ENCODE measurements around the gene PTEN.

DNA sequence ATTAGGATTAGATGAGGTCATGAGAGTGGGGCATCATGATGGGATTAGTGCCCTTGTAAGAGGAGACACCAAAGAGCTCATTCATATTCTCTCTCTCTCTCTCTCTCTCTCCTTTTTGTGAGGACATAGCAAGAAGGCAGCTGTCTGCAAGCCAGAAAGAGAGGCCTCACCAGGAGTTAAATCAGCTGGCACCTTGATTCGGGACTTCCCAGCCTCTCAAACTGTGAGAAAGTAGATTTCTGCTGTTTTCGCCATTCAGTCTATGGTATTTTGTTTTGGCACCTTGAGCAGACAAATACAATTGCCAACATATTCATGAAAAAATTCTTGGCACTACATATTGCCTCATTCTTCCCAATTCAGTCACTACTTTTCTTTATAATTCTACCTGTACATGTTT is 24.8 kb upstream of the PTEN start:
- TF ChIP-seq, protein P1, sequence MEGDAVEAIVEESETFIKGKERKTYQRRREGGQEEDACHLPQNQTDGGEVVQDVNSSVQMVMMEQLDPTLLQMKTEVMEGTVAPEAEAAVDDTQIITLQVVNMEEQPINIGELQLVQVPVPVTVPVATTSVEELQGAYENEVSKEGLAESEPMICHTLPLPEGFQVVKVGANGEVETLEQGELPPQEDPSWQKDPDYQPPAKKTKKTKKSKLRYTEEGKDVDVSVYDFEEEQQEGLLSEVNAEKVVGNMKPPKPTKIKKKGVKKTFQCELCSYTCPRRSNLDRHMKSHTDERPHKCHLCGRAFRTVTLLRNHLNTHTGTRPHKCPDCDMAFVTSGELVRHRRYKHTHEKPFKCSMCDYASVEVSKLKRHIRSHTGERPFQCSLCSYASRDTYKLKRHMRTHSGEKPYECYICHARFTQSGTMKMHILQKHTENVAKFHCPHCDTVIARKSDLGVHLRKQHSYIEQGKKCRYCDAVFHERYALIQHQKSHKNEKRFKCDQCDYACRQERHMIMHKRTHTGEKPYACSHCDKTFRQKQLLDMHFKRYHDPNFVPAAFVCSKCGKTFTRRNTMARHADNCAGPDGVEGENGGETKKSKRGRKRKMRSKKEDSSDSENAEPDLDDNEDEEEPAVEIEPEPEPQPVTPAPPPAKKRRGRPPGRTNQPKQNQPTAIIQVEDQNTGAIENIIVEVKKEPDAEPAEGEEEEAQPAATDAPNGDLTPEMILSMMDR (IDR thresholded peaks at IDR 0.05), result no peak
- TF ChIP-seq POLR2A (IDR thresholded peaks at IDR 0.05), result no peak

Measured in breast epithelium (tissue), 3 donors.